WTC11 (cell line): Measurements from ENCODE around the gene RSAD1. TPM values are rescaled to one million over a fixed set of nuclear protein-coding genes. Genes with fewer than 3 reads are reported as not detected.

ENCODE experiments used
- ATAC-seq: fragments of 200-7000 bp; cut with Tn5 transposase; 2 replicates; pipeline ENCODE4 v1.10.0; 2021; ENCODE audit warnings: mild to moderate bottlenecking, moderate library complexity
- CTCF ChIA-PET: fragments of 300-600 bp; sonication (Branson Sonifier 250); formaldehyde crosslinking; loops from one replicate; lab custom pipeline; 2021; ENCODE audit warnings: antibody characterized with exemption; lab: Charles Lee
- POLR2A ChIA-PET: fragments of 350-600 bp; sonication (Branson Sonifier 250); formaldehyde crosslinking; loops from one replicate; lab custom pipeline; 2021; ENCODE audit warnings: antibody characterized with exemption; lab: Charles Lee
- DNase-seq: peaks from one replicate; pipeline ENCODE4 v3.0.0; 2021; ENCODE audit warnings: low spot score
- H3K27ac Mint-ChIP-seq: 2 replicates; pipeline ENCODE4 v1.8.0; 2021; ENCODE audit warnings: mixed read lengths
- H3K27me3 Mint-ChIP-seq: 2 replicates; pipeline ENCODE4 v1.8.0; 2021; ENCODE audit warnings: low read depth, mild to moderate bottlenecking, moderate library complexity, mixed read lengths
- H3K36me3 Mint-ChIP-seq: 2 replicates; pipeline ENCODE4 v1.8.0; 2021; ENCODE audit warnings: mixed read lengths
- H3K4me1 Mint-ChIP-seq: 2 replicates; pipeline ENCODE4 v1.8.0; 2022; ENCODE audit warnings: mixed read lengths
- H3K4me3 Mint-ChIP-seq: 2 replicates; pipeline ENCODE4 v1.8.0; 2021; ENCODE audit warnings: mild to moderate bottlenecking, moderate library complexity, mixed read lengths
- H3K9me3 Mint-ChIP-seq: 2 replicates; pipeline ENCODE4 v1.8.0; 2021; ENCODE audit warnings: mixed read lengths
- CBFB ChIP-seq: sonication (generic); formaldehyde crosslinking; IDR thresholded peaks from 2 replicates; pipeline ENCODE4 v1.8.1; 2022; ENCODE audit warnings: mild to moderate bottlenecking, low read depth, missing genetic modification reagents
- CREB1 ChIP-seq: sonication (generic); formaldehyde crosslinking; IDR thresholded peaks from 2 replicates; pipeline ENCODE4 v1.8.0; 2023; ENCODE audit warnings: mild to moderate bottlenecking, missing genetic modification reagents
- E2F5 ChIP-seq: sonication (generic); formaldehyde crosslinking; IDR thresholded peaks from 2 replicates; pipeline ENCODE4 v1.8.1; 2022; ENCODE audit warnings: mild to moderate bottlenecking, moderate library complexity, missing genetic modification reagents
- EMX1 ChIP-seq: fragments of 250-450 bp; sonication (Bioruptor Pico); IDR thresholded peaks from 2 replicates; pipeline ENCODE4 v1.8.0; 2021; ENCODE audit warnings: mild to moderate bottlenecking
- ERG ChIP-seq: fragments of 250-450 bp; sonication (Bioruptor Pico); IDR thresholded peaks from 2 replicates; pipeline ENCODE4 v1.8.0; 2021; ENCODE audit warnings: mild to moderate bottlenecking
- ESRRA ChIP-seq: sonication (generic); formaldehyde crosslinking; IDR thresholded peaks from 2 replicates; pipeline ENCODE4 v1.8.1; 2022; ENCODE audit warnings: mild to moderate bottlenecking, missing genetic modification reagents, borderline replicate concordance
- FOXP1 ChIP-seq: sonication (generic); formaldehyde crosslinking; IDR thresholded peaks from 2 replicates; pipeline ENCODE4 v1.8.0; 2022; ENCODE audit warnings: missing genetic modification reagents, mild to moderate bottlenecking, moderate library complexity, borderline replicate concordance
- FOXP4 ChIP-seq: sonication (generic); formaldehyde crosslinking; IDR thresholded peaks from 2 replicates; pipeline ENCODE4 v1.8.0; 2022; ENCODE audit warnings: mild to moderate bottlenecking, missing genetic modification reagents
- GRHL2 ChIP-seq: fragments of 250-450 bp; sonication (Bioruptor Pico); IDR thresholded peaks from 2 replicates; pipeline ENCODE4 v1.8.0; 2022; ENCODE audit warnings: mild to moderate bottlenecking, moderate library complexity; ENCODE audit not compliant: insufficient replicate concordance, severe bottlenecking
- HMGA2 ChIP-seq: fragments of 250-450 bp; sonication (Bioruptor Pico); IDR thresholded peaks from 2 replicates; pipeline ENCODE4 v1.4.0; 2021; ENCODE audit warnings: mild to moderate bottlenecking, moderate library complexity
- IRF1 ChIP-seq: sonication (generic); formaldehyde crosslinking; IDR thresholded peaks from 2 replicates; pipeline ENCODE4 v1.8.0; 2023; ENCODE audit warnings: missing genetic modification reagents
- MLX ChIP-seq: sonication (generic); formaldehyde crosslinking; IDR thresholded peaks from 2 replicates; pipeline ENCODE4 v1.8.1; 2023; ENCODE audit warnings: mild to moderate bottlenecking, missing genetic modification reagents, moderate library complexity
- NR1H2 ChIP-seq: sonication (generic); formaldehyde crosslinking; IDR thresholded peaks from 2 replicates; pipeline ENCODE4 v1.9.0; 2021; ENCODE audit warnings: mild to moderate bottlenecking, moderate library complexity, missing genetic modification reagents
- OVOL2 ChIP-seq: fragments of 250-450 bp; sonication (Bioruptor Pico); IDR thresholded peaks from 2 replicates; pipeline ENCODE4 v1.9.0; 2021; ENCODE audit warnings: mild to moderate bottlenecking, borderline replicate concordance
- SMAD3 ChIP-seq: sonication (generic); formaldehyde crosslinking; IDR thresholded peaks from 2 replicates; pipeline ENCODE4 v1.8.0; 2022; ENCODE audit warnings: missing genetic modification reagents, mild to moderate bottlenecking, borderline replicate concordance
- TCF7 ChIP-seq: sonication (generic); formaldehyde crosslinking; IDR thresholded peaks from 2 replicates; pipeline ENCODE4 v1.8.0; 2022; ENCODE audit warnings: mild to moderate bottlenecking, low read depth, missing genetic modification reagents, moderate library complexity
- TEAD4 ChIP-seq: sonication (generic); formaldehyde crosslinking; IDR thresholded peaks from 2 replicates; pipeline ENCODE4 v1.8.0; 2022; ENCODE audit warnings: mild to moderate bottlenecking, missing genetic modification reagents
- USF2 ChIP-seq: sonication (generic); formaldehyde crosslinking; IDR thresholded peaks from 2 replicates; pipeline ENCODE4 v1.8.1; 2023; ENCODE audit warnings: mild to moderate bottlenecking, missing genetic modification reagents, moderate library complexity
- ZNF219 ChIP-seq: sonication (generic); formaldehyde crosslinking; IDR thresholded peaks from 2 replicates; pipeline ENCODE4 v1.8.0; 2023; ENCODE audit warnings: missing genetic modification reagents, mild to moderate bottlenecking, borderline replicate concordance
- ZNF263 ChIP-seq: sonication (generic); formaldehyde crosslinking; IDR thresholded peaks from 2 replicates; pipeline ENCODE4 v1.8.1; 2022; ENCODE audit warnings: low read depth, mild to moderate bottlenecking, moderate library complexity, missing genetic modification reagents
- ZNF281 ChIP-seq: sonication (generic); formaldehyde crosslinking; IDR thresholded peaks from 2 replicates; pipeline ENCODE4 v1.8.0; 2023; ENCODE audit warnings: mild to moderate bottlenecking, missing genetic modification reagents
- ZNF512 ChIP-seq: sonication (generic); formaldehyde crosslinking; IDR thresholded peaks from 2 replicates; pipeline ENCODE4 v1.8.1; 2022; ENCODE audit warnings: missing genetic modification reagents, borderline replicate concordance
- ZNF671 ChIP-seq: fragments of 250-450 bp; sonication (Bioruptor Pico); IDR thresholded peaks from 2 replicates; pipeline ENCODE4 v1.8.0; 2021; ENCODE audit warnings: mild to moderate bottlenecking
- total RNA-seq: library from RNA; stranded (reverse); gene quantifications from 3 replicates; pipeline ENCODE4 v1.2.3, GENCODE V29; 2021

RSAD1 gene
- total RNA-seq, 1 experiment from 2014 or later, result 35.1 TPM

- no peak for TF ChIP-seq ESRRA (CRISPR knock-in tag)
- TF ChIP-seq NR1H2, result no peak
- no peak for TF ChIP-seq ERG
- no peak for TF ChIP-seq IRF1 (CRISPR knock-in tag)
These were observed 32.4 kb downstream of the RSAD1 start (continued) for GRCh38 chr17:50511058-50511457.

- no peak for ATAC-seq
- Mint-ChIP-seq H3K27me3 (peaks cover 8% of the 10 kb centered on the region), H3K4me3 (no peak overlapping the region), H3K27ac (no peak overlapping the region), H3K9me3 (no peaks in the 10 kb centered on the region), H3K4me1 (peaks cover 30% of the 10 kb centered on the region), H3K36me3 (no peaks in the 10 kb centered on the region)
- ChIA-PET CTCF (interaction anchor here (1.2 kb wide), 1 partner anchor 13 kb away, joined by 4 read pairs; no protein-coding TSS in a partner anchor), POLR2A (no interaction called here)
- TF ChIP-seq ZNF512, result no peak
- TF ChIP-seq E2F5, result no peak
- TF ChIP-seq ZNF671, result no peak
- TF ChIP-seq MLX (CRISPR knock-in tag), result no peak
- TF ChIP-seq ZNF263 (CRISPR knock-in tag), result no peak
- no peak for TF ChIP-seq TCF7
- TF ChIP-seq FOXP1 (CRISPR knock-in tag), result no peak
- TF ChIP-seq TEAD4, result no peak
- no peak for TF ChIP-seq ZNF219 (CRISPR knock-in tag)
- TF ChIP-seq HMGA2 (CRISPR knock-in tag), result no peak
- no peak for TF ChIP-seq CREB1
- no peak for TF ChIP-seq FOXP4
- TF ChIP-seq EMX1 (CRISPR knock-in tag), result no peak
- no peak for TF ChIP-seq ZNF281 (CRISPR knock-in tag)
- TF ChIP-seq CBFB, result no peak
- TF ChIP-seq USF2 (CRISPR knock-in tag), result no peak
- no peak for TF ChIP-seq SMAD3 (CRISPR knock-in tag)
- TF ChIP-seq GRHL2, result no peak
- TF ChIP-seq OVOL2, result no peak
- DNase-seq, result no peak
These were observed 34.8 kb downstream of the RSAD1 start for GRCh38 chr17:50513495-50513894.
